DOHH2 (cell line): ENCODE results near the gene CTSW.

Experiments
- H3F3A ChIP-seq: fragments of 200-600 bp; sonication (generic), shearing (Covaris generic); 2 replicates; pipeline ENCODE4 v1.6.0; 2016; ENCODE audit warnings: antibody characterized with exemption, mild to moderate bottlenecking; ENCODE audit not compliant: control insufficient read depth, insufficient read depth
- H3K27ac ChIP-seq: fragments of 200-600 bp; sonication (generic); 2 replicates; pipeline ENCODE4 v1.5.1; 2014; ENCODE audit warnings: low read depth, mild to moderate bottlenecking, low read length, moderate library complexity
- H3K27me3 ChIP-seq: fragments of 200-600 bp; sonication (generic); 2 replicates; pipeline ENCODE4 v1.6.1; 2014; ENCODE audit warnings: mild to moderate bottlenecking, low read length, mixed read lengths; ENCODE audit not compliant: control insufficient read depth
- H3K36me3 ChIP-seq: fragments of 200-600 bp; sonication (generic); 2 replicates; pipeline ENCODE4 v1.6.1; 2014; ENCODE audit warnings: mild to moderate bottlenecking, low read length, moderate library complexity, mixed read lengths; ENCODE audit not compliant: control insufficient read depth
- H3K4me1 ChIP-seq: fragments of 200-600 bp; sonication (generic); 2 replicates; pipeline ENCODE4 v1.6.1; 2014; ENCODE audit warnings: mild to moderate bottlenecking, low read length, mixed read lengths; ENCODE audit not compliant: control insufficient read depth
- H3K4me2 ChIP-seq: fragments of 200-600 bp; sonication (generic); 2 replicates; pipeline ENCODE4 v1.6.0; 2014; ENCODE audit warnings: mild to moderate bottlenecking, low read length, moderate library complexity
- H3K4me3 ChIP-seq: fragments of 200-600 bp; sonication (generic); 2 replicates; pipeline ENCODE4 v1.5.1; 2014; ENCODE audit warnings: mild to moderate bottlenecking, low read length, mixed read lengths
- H3K79me2 ChIP-seq: fragments of 200-600 bp; sonication (generic); 2 replicates; pipeline ENCODE4 v1.6.1; 2014; ENCODE audit warnings: mild to moderate bottlenecking, low read length, mixed read lengths; ENCODE audit not compliant: control insufficient read depth
- H3K9me2 ChIP-seq: fragments of 200-600 bp; sonication (generic); replicated peaks from 2 replicates; pipeline ENCODE4 v1.6.1; 2014; ENCODE audit warnings: mild to moderate bottlenecking, low read length, mixed read lengths; ENCODE audit not compliant: control insufficient read depth
- H3K9me3 ChIP-seq: fragments of 200-600 bp; sonication (generic); 2 replicates; pipeline ENCODE4 v1.6.1; 2014; ENCODE audit warnings: antibody characterized with exemption, low read length, mixed read lengths; ENCODE audit not compliant: control insufficient read depth, insufficient read depth
- H4K20me1 ChIP-seq: fragments of 200-600 bp; sonication (generic); 2 replicates; pipeline ENCODE4 v1.6.0; 2014; ENCODE audit warnings: low read depth, mild to moderate bottlenecking, antibody characterized with exemption, low read length, moderate library complexity; ENCODE audit not compliant: control insufficient read depth, insufficient read depth
- EZH2phosphoT487 ChIP-seq: fragments of 200-600 bp; sonication (generic); IDR thresholded peaks from 2 replicates; pipeline ENCODE4 v1.6.1; 2017; ENCODE audit warnings: borderline replicate concordance, mild to moderate bottlenecking, antibody characterized with exemption, low read length, moderate library complexity, mixed read lengths
- TF ChIP-seq, protein P1 (sequence below): fragments of 200-600 bp; sonication (generic); IDR thresholded peaks from one replicate; pipeline ENCODE4 v1.5.1; 2014; ENCODE audit warnings: antibody characterized with exemption, mild to moderate bottlenecking, low read depth, low read length; ENCODE audit not compliant: poor library complexity, severe bottlenecking

Gene CTSW

DNA sequence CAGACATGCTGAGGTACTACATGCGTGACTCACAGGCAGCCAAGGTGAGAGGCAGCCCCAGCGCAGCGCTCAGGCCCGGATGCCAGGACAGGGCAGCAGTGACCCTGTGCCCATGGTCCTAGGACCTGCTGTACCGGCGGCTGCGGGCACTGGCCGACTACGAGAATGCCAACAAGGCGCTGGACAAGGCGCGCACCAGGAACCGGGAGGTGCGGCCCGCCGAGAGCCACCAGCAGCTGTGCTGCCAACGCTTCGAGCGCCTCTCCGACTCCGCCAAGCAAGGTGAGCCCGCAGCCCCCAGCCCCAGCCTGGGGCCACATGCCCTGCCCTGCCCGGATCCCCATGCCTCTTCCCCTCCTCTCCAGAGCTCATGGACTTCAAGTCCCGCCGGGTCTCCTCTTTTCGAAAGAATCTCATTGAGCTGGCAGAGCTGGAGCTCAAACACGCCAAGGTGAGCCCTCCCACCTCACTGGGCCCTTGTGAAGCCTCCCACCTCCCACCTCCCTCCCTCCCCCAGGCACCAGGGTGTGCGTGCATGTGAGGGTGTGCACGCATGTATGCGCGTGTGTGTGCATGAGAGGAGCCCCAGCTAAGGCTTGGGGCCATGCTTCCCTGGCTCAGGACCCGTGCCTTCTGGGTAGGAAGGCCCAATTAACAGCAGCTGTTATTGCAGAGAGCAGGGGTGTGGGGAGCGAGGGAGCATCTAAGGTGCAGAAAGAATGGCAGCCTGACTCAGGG is 27.0 kb upstream of the CTSW start:
- Histone ChIP-seq H3K36me3 (peaks cover 65% of the 10 kb centered on the region), H3F3A (peaks cover 27% of the 10 kb centered on the region), H3K27me3 (0 out of 2 replicates have a peak, but pooled peaks cover 2% of the 10 kb centered on the region), H3K4me3 (no peak overlapping the region), H3K27ac (no peak overlapping the region), H3K9me2 (no peaks in the 10 kb centered on the region), H4K20me1 (peaks cover 20% of the 10 kb centered on the region), H3K4me1 (peaks cover 7% of the 10 kb centered on the region), H3K9me3 (peaks cover 5% of the 10 kb centered on the region; the same call in 1 of the 2 replicates), H3K79me2 (peaks cover 35% of the 10 kb centered on the region), H3K4me2 (no peak overlapping the region)
- TF ChIP-seq, protein P1, sequence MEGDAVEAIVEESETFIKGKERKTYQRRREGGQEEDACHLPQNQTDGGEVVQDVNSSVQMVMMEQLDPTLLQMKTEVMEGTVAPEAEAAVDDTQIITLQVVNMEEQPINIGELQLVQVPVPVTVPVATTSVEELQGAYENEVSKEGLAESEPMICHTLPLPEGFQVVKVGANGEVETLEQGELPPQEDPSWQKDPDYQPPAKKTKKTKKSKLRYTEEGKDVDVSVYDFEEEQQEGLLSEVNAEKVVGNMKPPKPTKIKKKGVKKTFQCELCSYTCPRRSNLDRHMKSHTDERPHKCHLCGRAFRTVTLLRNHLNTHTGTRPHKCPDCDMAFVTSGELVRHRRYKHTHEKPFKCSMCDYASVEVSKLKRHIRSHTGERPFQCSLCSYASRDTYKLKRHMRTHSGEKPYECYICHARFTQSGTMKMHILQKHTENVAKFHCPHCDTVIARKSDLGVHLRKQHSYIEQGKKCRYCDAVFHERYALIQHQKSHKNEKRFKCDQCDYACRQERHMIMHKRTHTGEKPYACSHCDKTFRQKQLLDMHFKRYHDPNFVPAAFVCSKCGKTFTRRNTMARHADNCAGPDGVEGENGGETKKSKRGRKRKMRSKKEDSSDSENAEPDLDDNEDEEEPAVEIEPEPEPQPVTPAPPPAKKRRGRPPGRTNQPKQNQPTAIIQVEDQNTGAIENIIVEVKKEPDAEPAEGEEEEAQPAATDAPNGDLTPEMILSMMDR: no peak
- no peak for TF ChIP-seq EZH2phosphoT487

GRCh38 chr11:65853246-65853979 is 26.2 kb upstream of the CTSW start:
- Histone ChIP-seq H3K36me3 (peaks cover 65% of the 10 kb centered on the region), H3K4me1 (peaks cover 7% of the 10 kb centered on the region), H3K4me3 (no peak overlapping the region), H3K9me3 (peaks cover 5% of the 10 kb centered on the region; the same call in 1 of the 2 replicates), H3K27ac (no peak overlapping the region), H3K4me2 (no peak overlapping the region), H3K27me3 (0 out of 2 replicates have a peak, but pooled peaks cover 2% of the 10 kb centered on the region), H3F3A (peaks cover 28% of the 10 kb centered on the region), H3K79me2 (peaks cover 38% of the 10 kb centered on the region), H4K20me1 (peaks cover 20% of the 10 kb centered on the region), H3K9me2 (no peaks in the 10 kb centered on the region)
- no peak for TF ChIP-seq EZH2phosphoT487
- TF ChIP-seq, protein P1: peak; percentile 27

GRCh38 chr11:65854161-65854592 is 25.5 kb upstream of the CTSW start:
- Histone ChIP-seq H4K20me1 (peaks cover 20% of the 10 kb centered on the region), H3K9me3 (peaks cover 5% of the 10 kb centered on the region; the same call in 1 of the 2 replicates), H3K4me2 (no peak overlapping the region), H3K9me2 (no peaks in the 10 kb centered on the region), H3K4me3 (no peak overlapping the region), H3F3A (peaks cover 32% of the 10 kb centered on the region), H3K27me3 (no peaks in the 10 kb centered on the region), H3K27ac (no peak overlapping the region), H3K4me1 (peaks cover 13% of the 10 kb centered on the region), H3K79me2 (peaks cover 38% of the 10 kb centered on the region), H3K36me3 (peaks cover 65% of the 10 kb centered on the region)
- no peak for TF ChIP-seq EZH2phosphoT487
- TF ChIP-seq, protein P1: no peak
